HuH-7 (cell line): ENCODE data around the gene ATG9A.

Source experiments
- DNase-seq: peaks from one replicate; pipeline ENCODE4 v3.0.0; 2011; ENCODE audit warnings: low spot score

The ATG9A gene

DNA sequence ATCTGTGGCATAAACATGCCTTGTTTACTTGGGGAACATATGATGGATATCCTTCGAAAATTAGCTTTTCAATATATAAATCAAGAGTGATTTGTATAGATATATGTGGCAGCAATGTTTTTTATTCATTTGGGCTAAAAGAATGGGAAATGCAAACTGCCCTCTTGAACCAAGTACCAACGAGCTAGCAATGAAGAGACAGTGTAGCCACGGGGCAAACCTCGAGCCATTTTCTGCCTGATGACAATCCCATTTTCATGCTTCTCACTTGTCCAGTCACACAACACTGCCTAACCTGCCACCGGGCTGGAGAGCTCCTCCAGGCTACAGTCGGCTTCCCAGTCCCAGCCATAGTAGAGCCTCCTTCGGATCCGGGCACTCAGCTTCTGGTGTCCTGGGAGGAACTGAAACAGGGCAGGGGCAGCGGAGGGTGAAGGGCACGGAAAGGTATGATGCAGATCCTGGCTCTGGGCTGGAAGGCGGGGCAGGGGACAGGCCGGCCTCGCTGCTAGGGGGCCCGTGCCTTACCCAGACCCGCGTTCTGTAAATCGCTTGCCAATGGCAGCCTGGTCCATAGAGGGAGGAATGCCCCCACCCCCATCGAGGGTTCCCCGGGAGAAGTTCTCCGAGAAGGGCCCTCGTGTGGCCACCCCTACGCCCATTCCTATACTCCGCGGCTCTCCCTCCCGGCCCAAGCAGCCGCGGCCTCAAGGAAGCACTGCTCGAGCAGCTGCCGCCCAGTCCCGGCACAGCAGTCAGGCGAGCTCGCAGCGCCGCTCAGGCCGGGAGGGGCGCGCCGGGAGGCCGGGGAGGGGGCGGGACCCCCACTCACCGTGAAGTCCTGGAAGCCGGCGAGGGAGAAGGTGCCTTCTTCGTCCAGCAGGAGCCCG, 53.3 kb downstream of the ATG9A start:
- peak; percentile 31 for DNase-seq

DNA sequence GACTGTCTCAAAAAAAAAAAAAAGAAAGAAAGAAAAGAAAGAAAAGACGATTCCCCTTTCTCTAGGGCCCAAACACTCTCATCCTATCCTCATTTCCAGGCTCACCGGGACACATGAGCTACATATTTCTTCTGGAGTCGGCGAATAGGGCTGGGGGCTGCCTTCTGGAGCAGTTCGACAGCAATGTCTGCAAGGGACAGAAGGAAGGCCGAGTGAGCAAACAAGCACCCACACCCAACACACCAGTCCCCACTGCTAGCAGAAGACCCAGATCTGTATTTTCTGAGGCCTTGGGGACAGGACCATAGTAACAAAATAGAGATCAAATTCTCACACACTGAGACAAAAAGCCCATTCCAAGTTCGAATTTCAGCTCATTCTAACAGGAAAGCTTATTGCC, 54.0 kb downstream of the ATG9A start:
- DNase-seq, result no peak

DNA sequence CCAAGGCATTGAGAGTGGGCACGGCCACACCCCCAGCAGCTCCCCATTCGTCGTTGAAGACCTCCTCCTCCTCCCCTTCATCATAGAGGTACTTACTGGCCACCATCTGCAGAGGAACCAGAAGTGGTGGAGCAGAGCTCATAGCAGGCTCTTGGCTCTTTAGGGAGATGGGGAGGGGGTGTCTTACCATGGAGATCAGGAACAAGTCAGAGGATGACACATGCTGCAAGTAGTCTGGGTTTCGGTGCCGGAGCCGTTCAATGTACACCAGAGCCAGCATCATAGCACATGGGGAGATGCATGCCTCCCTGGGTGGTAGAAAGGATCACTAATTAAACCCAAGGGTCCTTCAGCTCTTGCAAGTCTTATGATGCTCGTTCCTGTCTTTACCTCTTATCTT, 54.6 kb downstream of the ATG9A start:
- DNase-seq, result no peak

DNA sequence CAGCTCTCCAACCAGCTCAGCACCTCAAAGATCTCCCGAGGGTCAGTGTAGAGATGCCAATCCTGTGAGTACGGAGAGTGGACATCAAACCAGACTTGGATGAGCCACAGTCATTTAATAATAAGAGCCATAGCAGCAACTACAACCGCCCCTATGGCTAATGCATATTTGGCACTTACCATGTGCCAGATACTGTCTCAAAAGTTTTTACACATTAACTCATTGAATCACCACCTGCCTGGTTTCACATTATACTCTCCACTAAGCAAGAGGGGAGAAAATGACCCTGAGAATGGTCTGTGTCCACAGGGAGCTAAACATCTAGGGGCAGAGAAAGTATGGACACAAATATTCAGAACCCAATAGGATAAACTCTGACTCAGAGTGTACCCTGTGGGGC, 55.3 kb downstream of the ATG9A start:
- no peak for DNase-seq

DNA sequence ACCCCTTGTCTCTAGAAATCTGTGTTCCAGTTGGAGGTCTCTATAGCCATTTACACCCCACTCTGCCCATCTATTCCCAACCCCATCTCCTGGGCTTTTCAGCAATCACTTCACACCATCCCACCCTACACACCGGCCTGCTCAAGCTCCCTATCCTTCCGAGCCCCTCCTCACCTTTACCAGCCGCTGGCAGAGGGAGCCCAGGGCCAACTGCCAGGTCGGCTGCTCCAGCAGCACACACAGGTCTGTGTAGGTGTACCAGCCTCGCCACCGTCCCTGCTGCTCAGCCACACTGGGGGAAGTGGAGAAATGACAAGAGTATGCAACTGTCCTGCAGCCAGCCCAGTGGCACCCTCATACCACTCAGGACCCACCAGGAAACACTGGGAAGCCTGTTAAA, 56.3 kb downstream of the ATG9A start:
- DNase-seq, result no peak

DNA sequence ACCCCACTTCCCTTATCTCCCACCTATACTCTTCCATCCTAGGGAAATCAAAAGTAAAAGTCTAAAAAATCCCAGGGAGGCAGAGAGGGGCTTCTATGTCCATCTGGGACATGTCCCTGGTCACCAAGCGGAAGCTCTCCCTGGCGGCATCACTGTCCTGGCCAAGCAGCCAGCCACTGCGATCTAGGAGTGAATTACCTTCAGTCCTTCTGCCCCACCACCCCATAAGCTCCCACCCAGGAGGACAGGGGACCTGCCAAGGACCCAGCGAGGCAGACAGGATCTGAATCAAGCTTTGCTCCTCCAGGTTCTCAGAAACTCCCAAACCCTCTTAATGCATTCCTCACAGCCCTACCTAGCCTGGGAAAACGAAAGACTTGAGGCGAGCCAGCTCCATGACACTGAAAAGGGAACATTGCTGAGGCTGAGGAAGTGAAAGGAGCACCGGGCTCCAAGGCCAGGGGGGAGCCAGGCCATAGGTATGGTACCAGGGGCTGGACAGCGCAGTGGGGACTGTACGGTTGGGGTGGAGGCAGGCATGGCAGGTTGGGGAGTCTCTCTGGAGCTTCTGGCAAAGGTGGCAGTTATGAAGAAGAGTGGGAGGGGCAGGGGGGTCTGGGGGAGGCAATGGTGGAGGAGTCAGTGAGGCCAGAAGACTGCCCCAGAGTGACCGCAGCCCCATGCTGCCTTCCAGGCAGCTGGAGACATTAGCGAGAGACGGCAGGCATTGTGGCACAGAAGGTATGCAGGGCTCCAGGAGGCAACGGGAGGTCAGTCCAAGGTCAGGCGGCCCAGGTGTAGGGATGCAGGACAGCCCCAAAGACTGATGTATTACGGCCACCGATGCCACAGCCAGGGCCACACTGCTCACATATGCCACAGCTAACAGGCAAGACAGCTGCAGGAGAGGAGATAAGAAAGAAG, 56.9 kb downstream of the ATG9A start:
- DNase-seq, result no peak

DNA sequence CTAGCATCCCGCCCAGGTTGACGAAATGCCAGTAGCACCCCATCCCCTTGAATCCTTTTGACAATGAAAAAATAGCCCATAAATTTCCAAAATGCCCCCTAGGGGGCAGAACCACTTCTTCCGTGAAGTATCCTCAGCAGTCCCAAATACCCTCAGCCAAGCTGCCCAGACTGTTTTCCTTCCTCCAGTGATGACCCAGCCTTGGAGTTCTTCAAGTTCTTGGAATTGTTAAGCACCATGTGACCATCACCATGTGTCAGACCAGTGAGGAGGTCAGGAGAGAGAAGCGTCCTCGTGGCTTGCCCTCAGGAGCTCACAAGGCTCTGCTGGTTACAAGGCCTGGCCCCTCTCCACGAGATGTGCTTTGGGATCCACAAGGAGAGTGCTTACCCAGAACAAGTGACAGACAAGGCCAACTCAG, 58.2 kb downstream of the ATG9A start:
- peak; percentile 73 for DNase-seq

DNA sequence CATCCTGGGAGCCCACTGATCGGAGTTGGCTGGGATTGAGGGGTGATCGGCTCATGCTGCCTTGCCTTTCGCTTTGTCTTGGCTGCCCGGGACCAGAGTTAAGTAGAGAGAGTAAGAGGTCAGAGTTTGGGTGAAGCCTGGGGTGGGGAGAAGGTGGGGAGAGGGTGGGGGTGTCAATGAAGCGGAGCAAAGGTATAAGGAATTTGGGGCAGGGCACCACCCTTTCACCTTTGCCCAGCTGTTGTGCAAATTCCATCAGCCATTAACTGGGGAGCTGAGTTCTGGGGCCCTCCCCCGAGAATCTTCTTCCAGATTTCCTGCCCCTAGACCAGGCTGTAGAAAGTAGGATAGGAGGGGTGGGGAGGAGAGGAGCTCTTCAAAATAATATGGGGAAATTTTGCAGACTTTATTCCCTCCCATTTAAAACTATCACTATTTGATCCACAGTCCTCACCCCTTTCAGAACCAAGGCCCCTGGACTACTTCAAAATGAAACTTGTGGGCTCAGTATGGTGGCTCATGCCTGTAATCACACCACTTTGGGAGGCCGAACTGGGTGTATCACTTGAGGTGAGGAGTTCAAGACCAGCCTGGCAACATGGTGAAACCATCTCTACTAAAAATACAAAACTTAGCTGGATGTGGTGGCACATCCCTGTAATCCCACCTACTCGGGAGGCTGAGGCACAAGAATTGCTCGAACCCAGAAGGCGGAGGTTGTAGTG, 59.3 kb downstream of the ATG9A start, which contains the start of gene SLC23A3:
SLC23A3 (minus strand) TSS at position 100 of the 725 bp plus-strand sequence; CDS start at position 55, 45 bp downstream.
- DNase-seq, result no peak
